GM23338 (cell line): ENCODE results near the gene CD22. TPM values are rescaled to one million over a fixed set of nuclear protein-coding genes. Genes with fewer than 3 reads are reported as not detected.
A peak's percentile ranks its signal among the peaks of the same experiment; 100 is the strongest.

ENCODE experiments used
- ATAC-seq: fragments of 200-7000 bp; cut with Tn5 transposase; 3 replicates; pipeline ENCODE4 v1.9.1; 2020
- DNase-seq: peaks from one replicate; pipeline ENCODE4 v3.0.0-alpha.2; 2015; ENCODE audit warnings: low spot score
- H2AFZ ChIP-seq: fragments of 200-600 bp; sonication (generic); 2 replicates; pipeline ENCODE4 v1.8.0; 2016; ENCODE audit warnings: antibody characterized with exemption, mild to moderate bottlenecking, moderate library complexity
- H3F3A ChIP-seq: fragments of 200-600 bp; sonication (generic); replicated peaks from 2 replicates; pipeline ENCODE4 v1.8.0; 2017; ENCODE audit warnings: antibody characterized with exemption, mixed run types, low read depth
- H3K27ac ChIP-seq: fragments of 200-600 bp; sonication (generic); 2 replicates; pipeline ENCODE4 v1.6.1; 2016; ENCODE audit warnings: low read depth
- H3K27me3 ChIP-seq: fragments of 200-600 bp; sonication (generic); 2 replicates; pipeline ENCODE4 v1.8.0; 2016; ENCODE audit warnings: mild to moderate bottlenecking, mixed run types, moderate library complexity; ENCODE audit not compliant: insufficient read depth
- H3K36me3 ChIP-seq: fragments of 200-600 bp; sonication (generic); 2 replicates; pipeline ENCODE4 v1.8.0; 2016; ENCODE audit warnings: mild to moderate bottlenecking; ENCODE audit not compliant: insufficient read depth
- H3K4me1 ChIP-seq: fragments of 200-600 bp; sonication (generic); 2 replicates; pipeline ENCODE4 v1.8.0; 2016; ENCODE audit warnings: mild to moderate bottlenecking, moderate library complexity; ENCODE audit not compliant: insufficient read depth
- H3K4me2 ChIP-seq: fragments of 200-600 bp; sonication (generic); 2 replicates; pipeline ENCODE4 v1.7.1; 2017; ENCODE audit warnings: mixed run types
- H3K4me3 ChIP-seq: fragments of 200-600 bp; sonication (generic); 2 replicates; pipeline ENCODE4 v1.6.1; 2016; ENCODE audit warnings: mixed run types
- H3K79me2 ChIP-seq: fragments of 200-600 bp; sonication (generic); replicated peaks from 2 replicates; pipeline ENCODE4 v1.8.0; 2017; ENCODE audit warnings: mild to moderate bottlenecking; ENCODE audit not compliant: insufficient read depth
- H3K9me2 ChIP-seq: fragments of 200-600 bp; sonication (generic); 2 replicates; pipeline ENCODE4 v1.8.0; 2017; ENCODE audit not compliant: insufficient read depth
- H4K20me1 ChIP-seq: fragments of 200-600 bp; sonication (generic); replicated peaks from 2 replicates; pipeline ENCODE4 v1.8.0; 2017; ENCODE audit warnings: mild to moderate bottlenecking; ENCODE audit not compliant: insufficient read depth
- H3K27ac Mint-ChIP-seq: 2 replicates; pipeline ENCODE4 v1.8.0; 2020; ENCODE audit warnings: inconsistent platforms, mild to moderate bottlenecking, moderate library complexity, mixed read lengths
- H3K27me3 Mint-ChIP-seq: 3 replicates; pipeline ENCODE4 v1.8.0; 2022; ENCODE audit warnings: low read depth, mild to moderate bottlenecking, moderate library complexity, mixed read lengths, inconsistent platforms; ENCODE audit not compliant: insufficient read depth, poor library complexity
- H3K36me3 Mint-ChIP-seq: 3 replicates; pipeline ENCODE4 v1.8.0; 2021; ENCODE audit warnings: low read depth, mild to moderate bottlenecking, inconsistent platforms, moderate library complexity, mixed read lengths
- H3K4me1 Mint-ChIP-seq: 3 replicates; pipeline ENCODE4 v1.8.0; 2020; ENCODE audit warnings: mild to moderate bottlenecking, inconsistent platforms, mixed read lengths
- H3K4me3 Mint-ChIP-seq: 3 replicates; pipeline ENCODE4 v1.8.0; 2021; ENCODE audit warnings: moderate library complexity, mild to moderate bottlenecking, inconsistent platforms, mixed read lengths
- H3K9me3 Mint-ChIP-seq: 3 replicates; pipeline ENCODE4 v1.8.0; 2020; ENCODE audit warnings: moderate library complexity, mild to moderate bottlenecking, inconsistent platforms, mixed read lengths
- EZH2phosphoT487 ChIP-seq: fragments of 200-600 bp; sonication (generic); IDR thresholded peaks from one replicate; pipeline ENCODE4 v1.8.1; 2018; ENCODE audit warnings: antibody characterized with exemption; ENCODE audit not compliant: unreplicated experiment
- ZNF331 ChIP-seq: fragments of 250-450 bp; sonication (Bioruptor Pico); IDR thresholded peaks from 2 replicates; pipeline ENCODE4 v1.5.0; 2020; ENCODE audit warnings: low read depth, mild to moderate bottlenecking, moderate library complexity
- long read RNA-seq: library from polyadenylated mRNA; unstranded; transcript quantifications from one replicate; pipeline ENCODE4 v2.0.0, GENCODE V29; 2020; ENCODE audit not compliant: unreplicated experiment
- polyA plus RNA-seq: library from polyadenylated mRNA; unstranded; fragments of >200 nt; fragmentation: Nextera tagmentation; extraction: Ambion mirVana; gene quantifications from 2 replicates; pipeline ENCODE4 v1.2.1, GENCODE V29; 2016
- total RNA-seq: library from RNA; depleted of rRNA; stranded (reverse); fragments of >200 nt; shearing (Covaris generic); gene quantifications from 2 replicates; pipeline ENCODE4 v1.2.3, GENCODE V29; 2014; rRNA removed
- TF ChIP-seq, protein P1 (sequence below): fragments of 250-450 bp; sonication (Bioruptor Pico); IDR thresholded peaks from 2 replicates; pipeline ENCODE4 v1.5.0; 2020; ENCODE audit warnings: mild to moderate bottlenecking, moderate library complexity
- TF ChIP-seq, protein P2 (sequence below): IDR thresholded peaks from one replicate; pipeline ENCODE4 v1.6.1; 2018; ENCODE audit warnings: antibody characterized with exemption; ENCODE audit not compliant: unreplicated experiment
- TF ChIP-seq, protein P3 (sequence below), 2 experiments: fragments of 200-600 bp in 1 of 2; sonication (generic) in 1 of 2; conservative IDR thresholded peaks; 2 replicates each; pipeline versions ENCODE4 v1.5.1 to v1.6.1; 2016 to 2017; ENCODE audit warnings: antibody characterized with exemption in 2 of 2, low read depth in 2 of 2, mild to moderate bottlenecking in 2 of 2, moderate library complexity in 1 of 2

Gene CD22
- 0.10 and 0.12 TPM in 2 replicates for total RNA-seq
- polyA plus RNA-seq = 0.32 and 0.66 TPM in 2 replicates
- long read RNA-seq = 0 reads

DNA sequence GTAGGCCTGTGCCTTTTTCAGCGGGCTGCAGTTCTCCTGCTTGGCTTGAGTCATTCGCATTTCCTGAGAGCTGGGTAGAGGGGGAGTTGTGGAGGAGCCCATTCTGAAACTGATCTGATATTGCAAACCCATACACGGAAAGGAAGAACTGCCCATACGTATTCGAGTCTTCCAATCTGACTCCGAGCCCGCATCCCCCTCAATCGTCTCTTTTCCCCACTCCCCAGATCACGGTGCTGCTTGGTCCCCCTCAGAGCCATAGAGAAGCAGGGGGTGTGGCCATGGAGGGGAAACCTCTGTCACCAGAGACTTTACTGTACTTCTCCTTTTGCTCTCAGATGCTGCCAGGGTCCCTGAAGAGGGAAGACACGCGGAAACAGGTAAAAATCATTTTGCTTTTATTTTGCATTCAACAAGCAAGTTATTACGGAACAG lies at the start of gene CD22:
Gene CD22 (plus strand): TSS at position 337 of the 435 bp plus-strand sequence. CDS start 2,854 bp downstream, outside the sequence.
- Histone ChIP-seq H3K27me3 (no peaks in the 10 kb centered on the region), H3K4me1 (no peaks in the 10 kb centered on the region), H4K20me1 (no peaks in the 10 kb centered on the region), H3K36me3 (no peaks in the 10 kb centered on the region), H3F3A (no peaks in the 10 kb centered on the region), H3K4me3 (no peak within 1 kb of the TSS), H2AFZ (peak within 1 kb of the TSS; percentile 74; the same call in 1 of the 2 replicates), H3K4me2 (0 out of 2 replicates have a peak within 1 kb of the TSS, but pooled peaks have one; percentile 38), H3K9me2 (no peaks in the 10 kb centered on the region), H3K79me2 (no peaks in the 10 kb centered on the region), H3K27ac (no peak within 1 kb of the TSS)
- ATAC-seq (no peak), DNase-seq (no peak)
- Mint-ChIP-seq H3K27me3 (peaks cover 2% of the 10 kb centered on the region), H3K4me3 (no peak within 1 kb of the TSS), H3K27ac (no peak within 1 kb of the TSS), H3K4me1 (peaks cover 7% of the 10 kb centered on the region), H3K9me3 (no peaks in the 10 kb centered on the region; the same call in 2 of the 3 replicates), H3K36me3 (no peaks in the 10 kb centered on the region)
- TF ChIP-seq, protein P1, sequence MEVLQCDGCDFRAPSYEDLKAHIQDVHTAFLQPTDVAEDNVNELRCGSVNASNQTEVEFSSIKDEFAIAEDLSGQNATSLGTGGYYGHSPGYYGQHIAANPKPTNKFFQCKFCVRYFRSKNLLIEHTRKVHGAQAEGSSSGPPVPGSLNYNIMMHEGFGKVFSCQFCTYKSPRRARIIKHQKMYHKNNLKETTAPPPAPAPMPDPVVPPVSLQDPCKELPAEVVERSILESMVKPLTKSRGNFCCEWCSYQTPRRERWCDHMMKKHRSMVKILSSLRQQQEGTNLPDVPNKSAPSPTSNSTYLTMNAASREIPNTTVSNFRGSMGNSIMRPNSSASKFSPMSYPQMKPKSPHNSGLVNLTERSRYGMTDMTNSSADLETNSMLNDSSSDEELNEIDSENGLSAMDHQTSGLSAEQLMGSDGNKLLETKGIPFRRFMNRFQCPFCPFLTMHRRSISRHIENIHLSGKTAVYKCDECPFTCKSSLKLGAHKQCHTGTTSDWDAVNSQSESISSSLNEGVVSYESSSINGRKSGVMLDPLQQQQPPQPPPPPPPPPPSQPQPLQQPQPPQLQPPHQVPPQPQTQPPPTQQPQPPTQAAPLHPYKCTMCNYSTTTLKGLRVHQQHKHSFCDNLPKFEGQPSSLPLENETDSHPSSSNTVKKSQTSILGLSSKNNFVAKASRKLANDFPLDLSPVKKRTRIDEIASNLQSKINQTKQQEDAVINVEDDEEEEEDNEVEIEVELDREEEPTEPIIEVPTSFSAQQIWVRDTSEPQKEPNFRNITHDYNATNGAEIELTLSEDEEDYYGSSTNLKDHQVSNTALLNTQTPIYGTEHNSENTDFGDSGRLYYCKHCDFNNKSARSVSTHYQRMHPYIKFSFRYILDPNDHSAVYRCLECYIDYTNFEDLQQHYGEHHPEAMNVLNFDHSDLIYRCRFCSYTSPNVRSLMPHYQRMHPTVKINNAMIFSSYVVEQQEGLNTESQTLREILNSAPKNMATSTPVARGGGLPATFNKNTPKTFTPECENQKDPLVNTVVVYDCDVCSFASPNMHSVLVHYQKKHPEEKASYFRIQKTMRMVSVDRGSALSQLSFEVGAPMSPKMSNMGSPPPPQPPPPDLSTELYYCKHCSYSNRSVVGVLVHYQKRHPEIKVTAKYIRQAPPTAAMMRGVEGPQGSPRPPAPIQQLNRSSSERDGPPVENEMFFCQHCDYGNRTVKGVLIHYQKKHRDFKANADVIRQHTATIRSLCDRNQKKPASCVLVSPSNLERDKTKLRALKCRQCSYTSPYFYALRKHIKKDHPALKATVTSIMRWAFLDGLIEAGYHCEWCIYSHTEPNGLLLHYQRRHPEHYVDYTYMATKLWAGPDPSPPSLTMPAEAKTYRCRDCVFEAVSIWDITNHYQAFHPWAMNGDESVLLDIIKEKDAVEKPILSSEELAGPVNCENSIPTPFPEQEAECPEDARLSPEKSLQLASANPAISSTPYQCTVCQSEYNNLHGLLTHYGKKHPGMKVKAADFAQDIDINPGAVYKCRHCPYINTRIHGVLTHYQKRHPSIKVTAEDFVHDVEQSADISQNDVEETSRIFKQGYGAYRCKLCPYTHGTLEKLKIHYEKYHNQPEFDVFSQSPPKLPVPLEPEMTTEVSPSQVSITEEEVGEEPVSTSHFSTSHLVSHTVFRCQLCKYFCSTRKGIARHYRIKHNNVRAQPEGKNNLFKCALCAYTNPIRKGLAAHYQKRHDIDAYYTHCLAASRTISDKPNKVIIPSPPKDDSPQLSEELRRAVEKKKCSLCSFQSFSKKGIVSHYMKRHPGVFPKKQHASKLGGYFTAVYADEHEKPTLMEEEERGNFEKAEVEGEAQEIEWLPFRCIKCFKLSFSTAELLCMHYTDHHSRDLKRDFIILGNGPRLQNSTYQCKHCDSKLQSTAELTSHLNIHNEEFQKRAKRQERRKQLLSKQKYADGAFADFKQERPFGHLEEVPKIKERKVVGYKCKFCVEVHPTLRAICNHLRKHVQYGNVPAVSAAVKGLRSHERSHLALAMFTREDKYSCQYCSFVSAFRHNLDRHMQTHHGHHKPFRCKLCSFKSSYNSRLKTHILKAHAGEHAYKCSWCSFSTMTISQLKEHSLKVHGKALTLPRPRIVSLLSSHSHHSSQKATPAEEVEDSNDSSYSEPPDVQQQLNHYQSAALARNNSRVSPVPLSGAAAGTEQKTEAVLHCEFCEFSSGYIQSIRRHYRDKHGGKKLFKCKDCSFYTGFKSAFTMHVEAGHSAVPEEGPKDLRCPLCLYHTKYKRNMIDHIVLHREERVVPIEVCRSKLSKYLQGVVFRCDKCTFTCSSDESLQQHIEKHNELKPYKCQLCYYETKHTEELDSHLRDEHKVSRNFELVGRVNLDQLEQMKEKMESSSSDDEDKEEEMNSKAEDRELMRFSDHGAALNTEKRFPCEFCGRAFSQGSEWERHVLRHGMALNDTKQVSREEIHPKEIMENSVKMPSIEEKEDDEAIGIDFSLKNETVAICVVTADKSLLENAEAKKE (CRISPR knock-in tag) = no peak
- TF ChIP-seq, protein P2, sequence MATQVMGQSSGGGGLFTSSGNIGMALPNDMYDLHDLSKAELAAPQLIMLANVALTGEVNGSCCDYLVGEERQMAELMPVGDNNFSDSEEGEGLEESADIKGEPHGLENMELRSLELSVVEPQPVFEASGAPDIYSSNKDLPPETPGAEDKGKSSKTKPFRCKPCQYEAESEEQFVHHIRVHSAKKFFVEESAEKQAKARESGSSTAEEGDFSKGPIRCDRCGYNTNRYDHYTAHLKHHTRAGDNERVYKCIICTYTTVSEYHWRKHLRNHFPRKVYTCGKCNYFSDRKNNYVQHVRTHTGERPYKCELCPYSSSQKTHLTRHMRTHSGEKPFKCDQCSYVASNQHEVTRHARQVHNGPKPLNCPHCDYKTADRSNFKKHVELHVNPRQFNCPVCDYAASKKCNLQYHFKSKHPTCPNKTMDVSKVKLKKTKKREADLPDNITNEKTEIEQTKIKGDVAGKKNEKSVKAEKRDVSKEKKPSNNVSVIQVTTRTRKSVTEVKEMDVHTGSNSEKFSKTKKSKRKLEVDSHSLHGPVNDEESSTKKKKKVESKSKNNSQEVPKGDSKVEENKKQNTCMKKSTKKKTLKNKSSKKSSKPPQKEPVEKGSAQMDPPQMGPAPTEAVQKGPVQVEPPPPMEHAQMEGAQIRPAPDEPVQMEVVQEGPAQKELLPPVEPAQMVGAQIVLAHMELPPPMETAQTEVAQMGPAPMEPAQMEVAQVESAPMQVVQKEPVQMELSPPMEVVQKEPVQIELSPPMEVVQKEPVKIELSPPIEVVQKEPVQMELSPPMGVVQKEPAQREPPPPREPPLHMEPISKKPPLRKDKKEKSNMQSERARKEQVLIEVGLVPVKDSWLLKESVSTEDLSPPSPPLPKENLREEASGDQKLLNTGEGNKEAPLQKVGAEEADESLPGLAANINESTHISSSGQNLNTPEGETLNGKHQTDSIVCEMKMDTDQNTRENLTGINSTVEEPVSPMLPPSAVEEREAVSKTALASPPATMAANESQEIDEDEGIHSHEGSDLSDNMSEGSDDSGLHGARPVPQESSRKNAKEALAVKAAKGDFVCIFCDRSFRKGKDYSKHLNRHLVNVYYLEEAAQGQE = no peak
- TF ChIP-seq ZNF331 (CRISPR knock-in tag) (no peak), EZH2phosphoT487 (no peak)
- TF ChIP-seq, protein P3, sequence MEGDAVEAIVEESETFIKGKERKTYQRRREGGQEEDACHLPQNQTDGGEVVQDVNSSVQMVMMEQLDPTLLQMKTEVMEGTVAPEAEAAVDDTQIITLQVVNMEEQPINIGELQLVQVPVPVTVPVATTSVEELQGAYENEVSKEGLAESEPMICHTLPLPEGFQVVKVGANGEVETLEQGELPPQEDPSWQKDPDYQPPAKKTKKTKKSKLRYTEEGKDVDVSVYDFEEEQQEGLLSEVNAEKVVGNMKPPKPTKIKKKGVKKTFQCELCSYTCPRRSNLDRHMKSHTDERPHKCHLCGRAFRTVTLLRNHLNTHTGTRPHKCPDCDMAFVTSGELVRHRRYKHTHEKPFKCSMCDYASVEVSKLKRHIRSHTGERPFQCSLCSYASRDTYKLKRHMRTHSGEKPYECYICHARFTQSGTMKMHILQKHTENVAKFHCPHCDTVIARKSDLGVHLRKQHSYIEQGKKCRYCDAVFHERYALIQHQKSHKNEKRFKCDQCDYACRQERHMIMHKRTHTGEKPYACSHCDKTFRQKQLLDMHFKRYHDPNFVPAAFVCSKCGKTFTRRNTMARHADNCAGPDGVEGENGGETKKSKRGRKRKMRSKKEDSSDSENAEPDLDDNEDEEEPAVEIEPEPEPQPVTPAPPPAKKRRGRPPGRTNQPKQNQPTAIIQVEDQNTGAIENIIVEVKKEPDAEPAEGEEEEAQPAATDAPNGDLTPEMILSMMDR (conservative IDR thresholded peaks at IDR 0.05; ENCODE audit: low read depth in 2 of 2) = no peak
